ENCODE measurements around the gene OR5AK2. TPM values are rescaled to one million over a fixed set of nuclear protein-coding genes. Genes with fewer than 3 reads are reported as not detected.
"Not testable (repeated sequence)": the region's sequence is repeated elsewhere in the genome, so short reads cannot be mapped to it uniquely, and the experiment has no call there.

OR5AK2 gene, protein sequence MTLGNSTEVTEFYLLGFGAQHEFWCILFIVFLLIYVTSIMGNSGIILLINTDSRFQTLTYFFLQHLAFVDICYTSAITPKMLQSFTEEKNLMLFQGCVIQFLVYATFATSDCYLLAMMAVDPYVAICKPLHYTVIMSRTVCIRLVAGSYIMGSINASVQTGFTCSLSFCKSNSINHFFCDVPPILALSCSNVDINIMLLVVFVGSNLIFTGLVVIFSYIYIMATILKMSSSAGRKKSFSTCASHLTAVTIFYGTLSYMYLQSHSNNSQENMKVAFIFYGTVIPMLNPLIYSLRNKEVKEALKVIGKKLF
- total RNA-seq = not detected

GRCh38 chr11:56988614-56989013 is at the start of gene OR5AK2:
Gene OR5AK2 (plus strand): TSS chr11:56988914. CDS start chr11:56988914, 0 bp downstream.
- no peaks in the 10 kb centered on the region for H3K27me3 ChIP-seq (replicated peaks; ENCODE audit: insufficient read depth)
- DNase-seq (ENCODE audit: low spot score) (no peak), ATAC-seq (ENCODE audit: insufficient number of reproducible peaks, low FRiP score, low read depth) (no peak)
- H3K36me3 ChIP-seq = no peaks in the 10 kb centered on the region
- H3K27ac ChIP-seq = no peak within 1 kb of the TSS
- TF ChIP-seq, protein P1, sequence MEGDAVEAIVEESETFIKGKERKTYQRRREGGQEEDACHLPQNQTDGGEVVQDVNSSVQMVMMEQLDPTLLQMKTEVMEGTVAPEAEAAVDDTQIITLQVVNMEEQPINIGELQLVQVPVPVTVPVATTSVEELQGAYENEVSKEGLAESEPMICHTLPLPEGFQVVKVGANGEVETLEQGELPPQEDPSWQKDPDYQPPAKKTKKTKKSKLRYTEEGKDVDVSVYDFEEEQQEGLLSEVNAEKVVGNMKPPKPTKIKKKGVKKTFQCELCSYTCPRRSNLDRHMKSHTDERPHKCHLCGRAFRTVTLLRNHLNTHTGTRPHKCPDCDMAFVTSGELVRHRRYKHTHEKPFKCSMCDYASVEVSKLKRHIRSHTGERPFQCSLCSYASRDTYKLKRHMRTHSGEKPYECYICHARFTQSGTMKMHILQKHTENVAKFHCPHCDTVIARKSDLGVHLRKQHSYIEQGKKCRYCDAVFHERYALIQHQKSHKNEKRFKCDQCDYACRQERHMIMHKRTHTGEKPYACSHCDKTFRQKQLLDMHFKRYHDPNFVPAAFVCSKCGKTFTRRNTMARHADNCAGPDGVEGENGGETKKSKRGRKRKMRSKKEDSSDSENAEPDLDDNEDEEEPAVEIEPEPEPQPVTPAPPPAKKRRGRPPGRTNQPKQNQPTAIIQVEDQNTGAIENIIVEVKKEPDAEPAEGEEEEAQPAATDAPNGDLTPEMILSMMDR (IDR thresholded peaks at IDR 0.05) = no peak
- no peak within 1 kb of the TSS for H3K4me3 ChIP-seq
- no peaks in the 10 kb centered on the region for H3K9me3 ChIP-seq
- H3K4me1 ChIP-seq (ENCODE audit: control insufficient read depth in 1 of 2, low read depth in 2 of 2) = no peaks in the 10 kb centered on the region

- not testable (repeated sequence) for H3K27ac ChIP-seq; ATAC-seq (ENCODE audit: insufficient number of reproducible peaks, low FRiP score, low read depth); H3K4me3 ChIP-seq; H3K36me3 ChIP-seq; H3K9me3 ChIP-seq; DNase-seq (ENCODE audit: low spot score); H3K27me3 ChIP-seq (replicated peaks; ENCODE audit: insufficient read depth); H3K4me1 ChIP-seq (ENCODE audit: control insufficient read depth in 1 of 2, low read depth in 2 of 2)
Observed at GRCh38 chr11:56945526-56945925, 43.2 kb upstream of the OR5AK2 start.

DNA sequence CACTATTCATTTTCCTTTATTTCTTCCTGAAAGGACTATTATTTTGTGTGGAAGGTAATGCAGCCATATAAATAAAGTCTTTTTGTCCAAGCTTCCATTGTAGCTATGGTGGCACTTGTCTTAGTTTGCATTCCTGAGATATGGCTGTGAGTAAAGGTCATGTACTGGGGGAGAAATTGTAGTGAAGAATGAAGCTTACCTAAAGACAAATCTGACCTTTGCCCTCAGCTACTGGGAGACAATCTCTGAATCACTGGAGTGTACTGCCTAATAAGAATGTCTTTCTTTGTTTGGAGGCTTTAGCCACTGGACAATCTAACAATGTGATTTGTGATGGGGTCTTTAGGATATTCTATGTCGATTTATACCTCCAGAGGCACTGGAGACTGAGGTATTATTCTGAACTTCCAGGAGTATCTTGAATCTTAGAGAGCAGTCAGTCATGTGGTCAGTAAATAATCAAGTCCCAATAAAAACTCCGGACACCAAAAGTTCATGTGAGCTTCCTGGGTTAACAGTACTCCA is 39.7 kb upstream of the OR5AK2 start:
- ATAC-seq (ENCODE audit: insufficient number of reproducible peaks, low FRiP score, low read depth) (no peak), DNase-seq (ENCODE audit: low spot score) (no peak)
- no peaks in the 10 kb centered on the region for H3K36me3 ChIP-seq
- TF ChIP-seq, protein P1 (IDR thresholded peaks at IDR 0.05) = no peak
- H3K4me1 ChIP-seq (ENCODE audit: control insufficient read depth in 1 of 2, low read depth in 2 of 2) = no peaks in the 10 kb centered on the region
- no peaks in the 10 kb centered on the region for H3K9me3 ChIP-seq
- H3K27ac ChIP-seq = no peak overlapping the region
- H3K27me3 ChIP-seq (replicated peaks; ENCODE audit: insufficient read depth) = no peaks in the 10 kb centered on the region
- H3K4me3 ChIP-seq = no peak overlapping the region

DNA sequence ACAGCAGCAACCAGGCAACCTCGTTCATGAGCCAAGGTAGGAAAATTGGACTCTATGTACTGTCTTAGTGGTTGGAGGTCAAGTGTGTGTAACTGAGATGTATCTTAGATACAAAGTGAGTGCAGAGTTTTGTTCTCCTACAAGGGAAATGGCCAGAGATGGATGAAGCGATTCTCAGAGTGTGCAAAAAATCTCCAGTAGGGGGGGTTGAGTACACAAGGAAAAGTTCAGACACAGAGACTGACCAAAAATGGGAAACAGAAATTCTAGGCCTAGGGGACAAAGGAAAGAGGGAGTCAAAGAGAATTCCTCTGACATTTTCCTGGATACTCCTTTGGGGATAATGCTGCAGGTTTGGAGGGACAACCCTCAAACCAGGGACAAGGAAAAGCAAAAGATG is 38.2 kb upstream of the OR5AK2 start:
- no peak overlapping the region for H3K27ac ChIP-seq

DNA sequence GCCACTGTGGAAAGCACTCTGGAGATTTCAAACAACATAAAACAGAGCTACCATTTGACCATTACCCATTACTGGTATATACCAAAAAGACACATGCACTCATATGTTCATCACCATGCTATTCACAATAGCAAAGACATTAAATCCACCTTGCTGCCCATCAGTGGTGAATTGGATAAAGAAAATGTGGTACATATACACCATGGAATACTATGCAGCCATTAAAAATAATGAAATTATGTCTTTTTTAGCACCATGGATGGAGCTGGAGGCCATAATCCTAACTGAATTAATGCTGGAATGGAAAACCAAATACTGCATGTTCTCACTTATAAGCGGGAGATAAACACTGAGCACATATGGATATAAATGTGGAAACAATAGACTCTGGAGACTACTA is 34.8 kb upstream of the OR5AK2 start:
- not testable (repeated sequence) for H3K36me3 ChIP-seq; H3K27ac ChIP-seq; H3K9me3 ChIP-seq; H3K27me3 ChIP-seq (replicated peaks; ENCODE audit: insufficient read depth); H3K4me1 ChIP-seq (ENCODE audit: control insufficient read depth in 1 of 2, low read depth in 2 of 2); H3K4me3 ChIP-seq; ATAC-seq (ENCODE audit: insufficient number of reproducible peaks, low FRiP score, low read depth); DNase-seq (ENCODE audit: low spot score)

More for the DNA sequence above, 38.2 kb upstream of the OR5AK2 start:
- Histone ChIP-seq H3K4me1 (ENCODE audit: control insufficient read depth in 1 of 2, low read depth in 2 of 2) (no peaks in the 10 kb centered on the region), H3K27me3 (replicated peaks; ENCODE audit: insufficient read depth) (no peaks in the 10 kb centered on the region), H3K36me3 (no peaks in the 10 kb centered on the region), H3K4me3 (no peak overlapping the region), H3K9me3 (no peaks in the 10 kb centered on the region)
- ATAC-seq (ENCODE audit: insufficient number of reproducible peaks, low FRiP score, low read depth) (no peak), DNase-seq (ENCODE audit: low spot score) (no peak)
- TF ChIP-seq, protein P1 (IDR thresholded peaks at IDR 0.05) = no peak

DNA sequence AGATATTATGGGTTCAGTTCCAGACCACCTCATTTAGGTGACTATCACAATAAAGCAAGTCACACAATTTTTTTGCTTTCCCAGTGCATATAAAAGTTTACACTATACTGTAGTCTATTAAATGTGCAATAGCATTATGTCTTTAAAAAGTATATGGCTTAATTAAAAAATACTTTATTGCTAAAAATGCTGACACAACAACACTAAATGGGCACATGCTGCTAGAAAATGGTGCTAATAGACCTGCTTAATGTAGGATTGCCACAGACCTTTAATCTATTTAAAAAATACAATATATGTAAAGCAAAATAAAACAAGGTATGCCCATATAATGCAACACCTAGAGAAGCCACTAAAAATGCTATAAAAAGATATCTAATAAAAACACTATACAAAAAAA is 27.1 kb upstream of the OR5AK2 start:
- TF ChIP-seq, protein P1 (IDR thresholded peaks at IDR 0.05) = no peak
- no peak for DNase-seq (ENCODE audit: low spot score)
- no peaks in the 10 kb centered on the region for H3K9me3 ChIP-seq

More for the DNA sequence above, 27.1 kb upstream of the OR5AK2 start:
- H3K27ac ChIP-seq = no peak overlapping the region
- no peak overlapping the region for H3K4me3 ChIP-seq
- H3K36me3 ChIP-seq = no peaks in the 10 kb centered on the region
- no peak for ATAC-seq (ENCODE audit: insufficient number of reproducible peaks, low FRiP score, low read depth)
- H3K4me1 ChIP-seq (ENCODE audit: control insufficient read depth in 1 of 2, low read depth in 2 of 2) = no peaks in the 10 kb centered on the region
- no peaks in the 10 kb centered on the region for H3K27me3 ChIP-seq (replicated peaks; ENCODE audit: insufficient read depth)
